Fibroblast of lung (primary cell): ENCODE results near the gene HIGD2A. TPM values are rescaled to one million over a fixed set of nuclear protein-coding genes. Genes with fewer than 3 reads are reported as not detected.

ENCODE experiments used
- DNase-seq, 2 donors: peaks; one replicate each; pipeline versions ENCODE4 v3.0.0 to v3.0.0-alpha.2; 2010; ENCODE audit warnings: low read depth in 2 of 2
- H2AFZ ChIP-seq: 2 replicates; pipeline ENCODE4 v1.5.1; 2012; ENCODE audit warnings: low read length, control low read depth, inconsistent platforms
- H3K27ac ChIP-seq: 2 replicates; pipeline ENCODE4 v1.5.1; 2011; ENCODE audit warnings: low read length, control low read depth; ENCODE audit not compliant: insufficient read depth
- H3K27me3 ChIP-seq: 2 replicates; pipeline ENCODE4 v1.5.1; 2011; ENCODE audit warnings: mild to moderate bottlenecking, low read length; ENCODE audit not compliant: control insufficient read depth, insufficient read depth
- H3K36me3 ChIP-seq: 2 replicates; pipeline ENCODE4 v1.5.1; 2011; ENCODE audit warnings: low read length; ENCODE audit not compliant: control insufficient read depth, insufficient read depth
- H3K4me1 ChIP-seq: 2 replicates; pipeline ENCODE4 v1.5.1; 2011; ENCODE audit warnings: low read length; ENCODE audit not compliant: control insufficient read depth, insufficient read depth; ENCODE audit errors: extremely low read depth
- H3K4me2 ChIP-seq: 2 replicates; pipeline ENCODE4 v1.5.1; 2011; ENCODE audit warnings: low read length, control low read depth; ENCODE audit not compliant: insufficient read depth; ENCODE audit errors: extremely low read depth
- H3K4me3 ChIP-seq, 4 experiments: fragments of 200-600 bp in 1 of 4; sonication (generic) in 1 of 4; replicated peaks in 1 of 4; 2 replicates each; pipeline ENCODE4 v1.5.1; 2011 to 2016; ENCODE audit warnings: low read length in 4 of 4, low read depth in 3 of 4, mild to moderate bottlenecking in 3 of 4, control low read depth in 2 of 4, inconsistent platforms in 1 of 4, mixed read lengths in 1 of 4; ENCODE audit not compliant: insufficient read depth in 1 of 4; ENCODE audit errors: control extremely low read depth in 1 of 4
- H3K79me2 ChIP-seq: 2 replicates; pipeline ENCODE4 v1.5.1; 2012; ENCODE audit warnings: mild to moderate bottlenecking, low read length, inconsistent platforms; ENCODE audit not compliant: control insufficient read depth, insufficient read depth
- H3K9ac ChIP-seq: 2 replicates; pipeline ENCODE4 v1.5.1; 2011; ENCODE audit warnings: mild to moderate bottlenecking, low read length, control low read depth; ENCODE audit not compliant: insufficient read depth
- H3K9me3 ChIP-seq: 2 replicates; pipeline ENCODE4 v1.5.1; 2012; ENCODE audit warnings: low read depth, low read length; ENCODE audit not compliant: control insufficient read depth, insufficient read depth
- H4K20me1 ChIP-seq: 2 replicates; pipeline ENCODE4 v1.5.1; 2011; ENCODE audit warnings: low read length; ENCODE audit not compliant: control insufficient read depth, insufficient read depth; ENCODE audit errors: extremely low read depth
- EZH2 ChIP-seq: IDR thresholded peaks from 2 replicates; pipeline ENCODE4 v1.5.1; 2012; ENCODE audit warnings: low read length, control low read depth, mild to moderate bottlenecking; ENCODE audit errors: missing control alignments
- polyA plus RNA-seq, 2 donors: library from polyadenylated mRNA; depleted of rRNA in 1 of 2; stranded (reverse) in 1 of 2; unstranded in 1 of 2; fragments of >200 nt; gene quantifications; 2 replicates each; pipeline ENCODE4 v1.2.1, GENCODE V29; 2011 to 2012; ENCODE audit warnings: missing spikeins in 1 of 2
- total RNA-seq: library from RNA; depleted of rRNA; stranded (reverse); fragments of >200 nt; gene quantifications from 2 replicates; pipeline ENCODE4 v1.2.1, GENCODE V29; 2014
- TF ChIP-seq, protein P1 (sequence below), 2 donors: IDR thresholded peaks in 1 of 2; conservative IDR thresholded peaks in 1 of 2; 1 replicate in 1 of 2; 2 replicates in 1 of 2; pipeline ENCODE4 v1.5.1; 2011 to 2012; ENCODE audit warnings: low read length in 2 of 2, control low read depth in 1 of 2, inconsistent platforms in 1 of 2, low read depth in 1 of 2, mild to moderate bottlenecking in 1 of 2

HIGD2A gene
- total and polyA plus RNA-seq, 2 donors (not counting 1 experiment from before 2014, with no cell fraction given), result 54.7 to 77.6 TPM

DNA sequence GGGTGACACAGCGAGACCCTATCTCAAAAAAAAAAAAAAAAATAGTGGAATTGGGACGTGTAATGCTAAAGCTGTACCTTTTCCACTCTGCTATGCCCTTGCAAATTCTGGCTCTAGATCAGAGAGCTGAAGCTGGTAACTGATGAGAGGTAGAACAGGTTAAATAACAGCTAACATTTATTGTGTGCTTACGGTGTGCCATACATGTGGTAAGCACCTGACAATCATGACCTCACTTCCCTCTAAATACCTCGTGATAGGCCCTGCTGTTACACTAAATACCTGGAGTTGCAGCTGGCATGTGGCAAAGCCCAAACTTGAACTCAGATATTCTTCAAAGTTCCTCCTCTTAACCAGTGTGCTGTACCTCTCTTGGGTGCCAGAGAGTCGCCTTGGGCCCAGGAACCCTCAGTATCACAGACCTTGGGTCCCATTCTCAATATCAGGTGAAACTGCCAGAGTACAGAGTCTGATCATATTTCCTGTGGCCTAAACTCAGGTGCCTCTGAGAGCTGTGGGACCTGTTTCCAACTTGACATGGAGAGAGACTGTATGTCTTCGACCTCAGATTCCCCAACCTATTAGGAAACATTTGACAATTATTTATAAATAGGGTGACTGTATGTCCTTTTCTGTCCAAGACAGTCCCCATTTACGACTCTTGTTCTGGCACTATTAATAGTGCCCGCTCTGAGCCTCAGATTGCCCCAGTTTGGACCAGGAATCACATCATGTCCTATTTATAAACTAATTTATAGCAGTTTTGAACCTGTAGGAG lies 18.4 kb upstream of the HIGD2A start:
- Histone ChIP-seq H3K4me1 (peaks cover under 1% of the 10 kb centered on the region), H3K9me3 (no peaks in the 10 kb centered on the region), H2AFZ (no peak overlapping the region), H3K27me3 (no peaks in the 10 kb centered on the region), H3K79me2 (no peaks in the 10 kb centered on the region), H3K4me3 (no peak overlapping the region), H3K9ac (no peak overlapping the region), H3K27ac (no peak overlapping the region), H4K20me1 (no peaks in the 10 kb centered on the region), H3K36me3 (peaks cover 3% of the 10 kb centered on the region), H3K4me2 (no peak overlapping the region)
- no peak for DNase-seq
- TF ChIP-seq, protein P1, sequence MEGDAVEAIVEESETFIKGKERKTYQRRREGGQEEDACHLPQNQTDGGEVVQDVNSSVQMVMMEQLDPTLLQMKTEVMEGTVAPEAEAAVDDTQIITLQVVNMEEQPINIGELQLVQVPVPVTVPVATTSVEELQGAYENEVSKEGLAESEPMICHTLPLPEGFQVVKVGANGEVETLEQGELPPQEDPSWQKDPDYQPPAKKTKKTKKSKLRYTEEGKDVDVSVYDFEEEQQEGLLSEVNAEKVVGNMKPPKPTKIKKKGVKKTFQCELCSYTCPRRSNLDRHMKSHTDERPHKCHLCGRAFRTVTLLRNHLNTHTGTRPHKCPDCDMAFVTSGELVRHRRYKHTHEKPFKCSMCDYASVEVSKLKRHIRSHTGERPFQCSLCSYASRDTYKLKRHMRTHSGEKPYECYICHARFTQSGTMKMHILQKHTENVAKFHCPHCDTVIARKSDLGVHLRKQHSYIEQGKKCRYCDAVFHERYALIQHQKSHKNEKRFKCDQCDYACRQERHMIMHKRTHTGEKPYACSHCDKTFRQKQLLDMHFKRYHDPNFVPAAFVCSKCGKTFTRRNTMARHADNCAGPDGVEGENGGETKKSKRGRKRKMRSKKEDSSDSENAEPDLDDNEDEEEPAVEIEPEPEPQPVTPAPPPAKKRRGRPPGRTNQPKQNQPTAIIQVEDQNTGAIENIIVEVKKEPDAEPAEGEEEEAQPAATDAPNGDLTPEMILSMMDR (conservative IDR thresholded peaks at IDR 0.05 in 1 of 2, IDR thresholded peaks at IDR 0.05 in 1 of 2; ENCODE audit: low read depth in 1 of 2, low read length in 2 of 2), result no peak
- TF ChIP-seq EZH2, result no peak

DNA sequence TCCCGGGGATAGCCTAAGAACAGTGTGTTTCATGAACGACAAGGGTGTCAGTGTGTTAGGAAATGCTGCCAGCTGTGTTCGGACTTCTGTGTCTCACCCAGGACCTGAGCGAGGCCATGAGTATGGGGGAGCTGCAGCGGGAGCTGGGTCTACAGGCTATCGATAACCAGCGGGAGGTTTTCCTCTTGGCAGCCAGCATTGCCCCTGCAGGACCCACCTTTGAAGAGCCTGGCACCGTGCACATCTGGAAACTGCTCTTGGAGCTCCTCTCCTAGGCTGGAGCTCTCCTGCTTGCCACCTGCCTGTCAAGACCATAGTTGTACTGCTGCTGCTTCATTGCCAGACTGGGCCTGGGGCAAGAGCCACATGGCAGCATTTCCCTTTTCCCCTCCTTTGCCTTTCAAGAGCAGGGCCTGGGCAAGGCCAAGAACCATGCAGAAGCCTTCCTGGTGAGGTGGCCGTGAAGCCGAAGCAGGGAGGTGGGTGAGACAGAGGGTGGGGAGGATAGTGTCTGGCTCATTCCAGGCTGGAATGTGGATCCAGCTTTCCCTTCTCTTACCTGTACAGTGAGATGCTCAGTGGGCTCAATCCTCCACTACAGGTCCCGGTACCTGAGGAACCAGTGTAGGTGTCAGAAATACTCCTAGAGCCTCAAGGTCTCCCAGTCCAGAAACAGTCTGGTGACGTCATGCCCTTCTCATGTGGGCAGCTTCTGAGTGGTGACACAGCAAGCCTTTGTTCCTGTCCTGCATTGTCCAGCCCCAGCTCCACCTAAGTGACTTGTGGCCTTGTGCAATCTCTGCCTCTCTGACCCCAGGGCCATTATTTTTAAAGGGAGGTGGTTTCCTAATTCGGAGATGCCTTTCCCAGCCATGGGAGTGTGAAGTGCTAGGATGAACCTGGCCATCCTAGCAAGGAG lies 16.7 kb upstream of the HIGD2A start:
- Histone ChIP-seq H2AFZ (no peak overlapping the region), H3K4me1 (no peaks in the 10 kb centered on the region), H4K20me1 (no peaks in the 10 kb centered on the region), H3K9me3 (no peaks in the 10 kb centered on the region), H3K4me3 (no peak overlapping the region), H3K4me2 (no peak overlapping the region), H3K9ac (no peak overlapping the region), H3K27ac (no peak overlapping the region), H3K36me3 (peaks cover 3% of the 10 kb centered on the region), H3K27me3 (no peaks in the 10 kb centered on the region), H3K79me2 (no peaks in the 10 kb centered on the region)
- TF ChIP-seq, protein P1 (conservative IDR thresholded peaks at IDR 0.05 in 1 of 2, IDR thresholded peaks at IDR 0.05 in 1 of 2; ENCODE audit: low read depth in 1 of 2, low read length in 2 of 2), result no peak
- no peak for TF ChIP-seq EZH2
- DNase-seq, result no peak

DNA sequence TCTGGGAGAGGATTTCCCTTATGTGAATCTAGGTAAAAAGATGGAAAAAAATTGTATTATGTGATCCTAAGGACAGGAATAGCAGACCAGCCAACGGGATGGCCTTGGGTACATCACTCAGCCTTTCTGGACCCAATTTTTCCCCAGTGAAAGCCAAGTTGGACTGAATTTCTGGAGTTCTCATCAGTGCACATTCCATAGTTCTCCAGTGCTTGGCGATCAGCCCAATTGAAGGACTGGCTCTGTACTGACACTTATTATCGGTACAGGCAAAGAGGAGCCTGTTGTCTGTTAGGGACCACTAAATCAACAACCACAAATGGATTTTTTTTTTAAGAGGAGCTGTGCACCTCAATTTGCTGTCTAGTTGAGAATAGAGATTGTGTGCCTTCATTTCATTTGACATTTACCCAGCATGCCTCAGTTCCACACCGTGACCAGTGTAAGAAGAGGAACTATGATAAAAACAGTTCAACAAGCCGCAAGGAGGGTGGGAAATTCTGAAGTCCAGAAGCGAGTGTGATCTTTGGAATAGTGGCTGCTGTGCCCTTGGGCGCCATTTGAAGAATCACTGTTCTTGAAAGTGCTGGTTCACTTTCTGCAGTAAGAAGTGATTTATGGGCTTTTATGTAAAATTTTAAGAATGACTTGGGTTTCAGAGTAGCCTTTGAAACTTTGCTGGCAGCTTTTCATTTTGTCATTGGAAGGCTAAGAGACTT lies 15.3 kb upstream of the HIGD2A start:
- H3K27ac ChIP-seq, result no peak overlapping the region
- no peaks in the 10 kb centered on the region for H3K79me2 ChIP-seq
- H3K4me2 ChIP-seq, result no peak overlapping the region
- no peaks in the 10 kb centered on the region for H3K27me3 ChIP-seq
- H4K20me1 ChIP-seq, result no peaks in the 10 kb centered on the region
- H3K4me3 ChIP-seq, result no peak overlapping the region
- no peak overlapping the region for H2AFZ ChIP-seq
- DNase-seq, result no peak
- no peaks in the 10 kb centered on the region for H3K9me3 ChIP-seq
- TF ChIP-seq, protein P1 (conservative IDR thresholded peaks at IDR 0.05 in 1 of 2, IDR thresholded peaks at IDR 0.05 in 1 of 2; ENCODE audit: low read depth in 1 of 2, low read length in 2 of 2), result no peak
- peaks cover 3% of the 10 kb centered on the region for H3K36me3 ChIP-seq
- H3K9ac ChIP-seq, result no peak overlapping the region
- no peaks in the 10 kb centered on the region for H3K4me1 ChIP-seq
